ACC112 (cell line): ENCODE results near the gene EXOC2.
A peak's percentile ranks its signal among the peaks of the same experiment; 100 is the strongest.

Source experiments
- H2AFZ ChIP-seq: fragments of 200-600 bp; sonication (generic); one replicate; pipeline ENCODE4 v1.6.0; 2017; ENCODE audit warnings: antibody characterized with exemption, low read length; ENCODE audit not compliant: unreplicated experiment
- H3K27ac ChIP-seq: fragments of 200-600 bp; sonication (generic); 2 replicates; pipeline ENCODE4 v1.5.1; 2014; ENCODE audit warnings: low read depth, mild to moderate bottlenecking, antibody characterized with exemption, low read length, moderate library complexity
- H3K27me3 ChIP-seq: fragments of 200-600 bp; sonication (generic); 2 replicates; pipeline ENCODE4 v1.6.1; 2014; ENCODE audit warnings: mild to moderate bottlenecking, antibody characterized with exemption, low read length, moderate library complexity, mixed read lengths; ENCODE audit not compliant: insufficient read depth
- H3K36me3 ChIP-seq: fragments of 200-600 bp; sonication (generic); 2 replicates; pipeline ENCODE4 v1.6.1; 2016; ENCODE audit warnings: mild to moderate bottlenecking, antibody characterized with exemption, low read length, moderate library complexity, mixed read lengths; ENCODE audit not compliant: insufficient read depth
- H3K4me1 ChIP-seq: fragments of 200-600 bp; sonication (generic); one replicate; pipeline ENCODE4 v1.6.1; 2016; ENCODE audit warnings: low read length, mixed read lengths; ENCODE audit not compliant: insufficient read depth, unreplicated experiment, control insufficient read depth
- H3K4me3 ChIP-seq: fragments of 200-600 bp; sonication (generic); 2 replicates; pipeline ENCODE4 v1.5.1; 2014; ENCODE audit warnings: mild to moderate bottlenecking, low read depth, low read length
- H3K79me2 ChIP-seq: fragments of 200-600 bp; sonication (generic); one replicate; pipeline ENCODE4 v1.6.0; 2016; ENCODE audit warnings: low read length; ENCODE audit not compliant: control insufficient read depth, unreplicated experiment, insufficient read depth

Gene EXOC2

GRCh38 chr6:452301-453067 lies 240.5 kb downstream of the EXOC2 start:
- Histone ChIP-seq H3K27ac (no peak overlapping the region), H3K4me3 (peak overlapping the region; percentile 44), H3K4me1 (peaks cover 19% of the 10 kb centered on the region), H3K36me3 (no peaks in the 10 kb centered on the region), H3K27me3 (peaks cover 5% of the 10 kb centered on the region; the same call in 1 of the 2 replicates), H3K79me2 (no peaks in the 10 kb centered on the region), H2AFZ (peak overlapping the region; percentile 62)

- no peaks in the 10 kb centered on the region for H3K36me3 ChIP-seq
- H3K4me1 ChIP-seq, result peaks cover 19% of the 10 kb centered on the region
- no peak overlapping the region for H2AFZ ChIP-seq
- peaks cover 5% of the 10 kb centered on the region; the same call in 1 of the 2 replicates for H3K27me3 ChIP-seq
- H3K4me3 ChIP-seq, result no peak overlapping the region
- H3K79me2 ChIP-seq, result no peaks in the 10 kb centered on the region
- H3K27ac ChIP-seq, result no peak overlapping the region
These were observed 241.1 kb downstream of the EXOC2 start for GRCh38 chr6:451847-452246.

GRCh38 chr6:451336-451735 lies 241.6 kb downstream of the EXOC2 start:
- H3K27me3 ChIP-seq, result peaks cover 5% of the 10 kb centered on the region; the same call in 1 of the 2 replicates
- no peak overlapping the region for H3K27ac ChIP-seq
- H3K79me2 ChIP-seq, result no peaks in the 10 kb centered on the region
- H2AFZ ChIP-seq, result no peak overlapping the region
- H3K36me3 ChIP-seq, result no peaks in the 10 kb centered on the region
- H3K4me3 ChIP-seq, result no peak overlapping the region
- peaks cover 19% of the 10 kb centered on the region for H3K4me1 ChIP-seq

GRCh38 chr6:449486-450419 lies 243.2 kb downstream of the EXOC2 start:
- H2AFZ ChIP-seq, result no peak overlapping the region
- peaks cover 19% of the 10 kb centered on the region for H3K4me1 ChIP-seq
- peaks cover 5% of the 10 kb centered on the region; the same call in 1 of the 2 replicates for H3K27me3 ChIP-seq

GRCh38 chr6:449057-449430 lies 243.9 kb downstream of the EXOC2 start:
- Histone ChIP-seq H3K79me2 (no peaks in the 10 kb centered on the region), H3K27ac (no peak overlapping the region), H3K36me3 (no peaks in the 10 kb centered on the region), H2AFZ (no peak overlapping the region), H3K27me3 (peaks cover 5% of the 10 kb centered on the region; the same call in 1 of the 2 replicates), H3K4me1 (peaks cover 19% of the 10 kb centered on the region), H3K4me3 (no peak overlapping the region)

More at GRCh38 chr6:449486-450419, 243.2 kb downstream of the EXOC2 start:
- H3K79me2 ChIP-seq, result no peaks in the 10 kb centered on the region
- H3K27ac ChIP-seq, result no peak overlapping the region
- no peak overlapping the region for H3K4me3 ChIP-seq
- no peaks in the 10 kb centered on the region for H3K36me3 ChIP-seq

- Histone ChIP-seq H3K27me3 (peaks cover 3% of the 10 kb centered on the region; the same call in 1 of the 2 replicates), H3K36me3 (no peaks in the 10 kb centered on the region), H2AFZ (no peak overlapping the region), H3K27ac (no peak overlapping the region), H3K4me1 (peaks cover 16% of the 10 kb centered on the region), H3K4me3 (no peak overlapping the region), H3K79me2 (no peaks in the 10 kb centered on the region)
These were observed 244.5 kb downstream of the EXOC2 start for GRCh38 chr6:448296-449056.

GRCh38 chr6:447381-448165 lies 245.4 kb downstream of the EXOC2 start:
- no peak overlapping the region for H3K27ac ChIP-seq
- H3K36me3 ChIP-seq, result no peaks in the 10 kb centered on the region
- H3K79me2 ChIP-seq, result no peaks in the 10 kb centered on the region
- peaks cover 8% of the 10 kb centered on the region for H3K4me1 ChIP-seq
- H3K4me3 ChIP-seq, result no peak overlapping the region
- H2AFZ ChIP-seq, result no peak overlapping the region
- H3K27me3 ChIP-seq, result no peaks in the 10 kb centered on the region

- no peaks in the 10 kb centered on the region for H3K79me2 ChIP-seq
- no peaks in the 10 kb centered on the region for H3K36me3 ChIP-seq
- no peak overlapping the region for H3K27ac ChIP-seq
- H3K27me3 ChIP-seq, result no peaks in the 10 kb centered on the region
- no peak overlapping the region for H2AFZ ChIP-seq
- H3K4me3 ChIP-seq, result no peak overlapping the region
- H3K4me1 ChIP-seq, result no peaks in the 10 kb centered on the region
These were observed 246.2 kb downstream of the EXOC2 start for GRCh38 chr6:446418-447366.
